Daoy (cell line): ENCODE data around the gene GSTT2. TPM values are rescaled to one million over a fixed set of nuclear protein-coding genes. Genes with fewer than 3 reads are reported as not detected.

Experiments
- DNase-seq: peaks from one replicate; pipeline ENCODE4 v3.0.0-alpha.2; 2015; ENCODE audit warnings: low read depth
- total RNA-seq: library from RNA; depleted of rRNA; stranded (reverse); fragments of >200 nt; shearing (Covaris generic); gene quantifications from 2 replicates; pipeline ENCODE4 v1.2.3, GENCODE V29; 2014; rRNA removed

GSTT2 gene
- total RNA-seq, 1 experiment from 2014 or later = not detected

DNA sequence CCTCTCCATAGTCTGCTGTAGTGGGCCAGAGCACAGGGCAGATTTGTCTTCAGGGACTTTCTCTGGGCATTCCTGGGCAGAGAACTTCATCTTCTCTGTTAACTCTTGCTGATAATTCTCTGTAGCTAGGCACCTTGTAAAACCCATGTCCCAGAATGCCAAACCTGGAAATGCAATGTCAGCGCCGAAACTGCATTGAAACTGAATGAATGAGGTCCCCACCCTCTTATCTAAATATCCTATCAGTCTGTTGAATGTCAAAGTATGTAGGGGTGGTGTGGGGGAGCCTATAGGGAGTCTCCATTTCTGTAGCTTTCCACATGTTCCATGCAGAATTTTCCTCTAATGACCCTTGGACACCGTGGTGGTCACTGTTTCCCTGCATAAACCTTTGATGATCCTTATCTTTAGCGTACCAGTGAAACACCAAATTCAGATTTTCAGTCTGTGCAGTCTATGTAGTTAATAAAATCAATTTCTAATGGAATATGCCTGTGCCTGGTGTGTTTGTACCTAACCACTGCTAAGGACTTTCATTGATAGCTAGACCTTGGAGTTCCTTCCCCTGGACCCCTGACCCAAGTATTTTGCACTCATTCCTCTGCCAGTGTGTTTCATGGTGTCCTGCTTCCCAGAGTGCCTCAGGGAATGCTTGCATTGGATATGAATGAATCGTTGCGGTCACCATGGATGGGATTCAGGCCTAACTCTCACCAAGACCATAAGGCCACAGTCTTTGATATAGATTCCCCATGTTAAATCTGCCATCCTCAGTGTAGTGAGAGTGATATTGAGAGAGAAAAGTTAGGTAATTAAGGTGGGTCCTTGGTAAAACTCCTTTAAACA, 28.7 kb downstream of the GSTT2 start:
- no peak for DNase-seq

DNA sequence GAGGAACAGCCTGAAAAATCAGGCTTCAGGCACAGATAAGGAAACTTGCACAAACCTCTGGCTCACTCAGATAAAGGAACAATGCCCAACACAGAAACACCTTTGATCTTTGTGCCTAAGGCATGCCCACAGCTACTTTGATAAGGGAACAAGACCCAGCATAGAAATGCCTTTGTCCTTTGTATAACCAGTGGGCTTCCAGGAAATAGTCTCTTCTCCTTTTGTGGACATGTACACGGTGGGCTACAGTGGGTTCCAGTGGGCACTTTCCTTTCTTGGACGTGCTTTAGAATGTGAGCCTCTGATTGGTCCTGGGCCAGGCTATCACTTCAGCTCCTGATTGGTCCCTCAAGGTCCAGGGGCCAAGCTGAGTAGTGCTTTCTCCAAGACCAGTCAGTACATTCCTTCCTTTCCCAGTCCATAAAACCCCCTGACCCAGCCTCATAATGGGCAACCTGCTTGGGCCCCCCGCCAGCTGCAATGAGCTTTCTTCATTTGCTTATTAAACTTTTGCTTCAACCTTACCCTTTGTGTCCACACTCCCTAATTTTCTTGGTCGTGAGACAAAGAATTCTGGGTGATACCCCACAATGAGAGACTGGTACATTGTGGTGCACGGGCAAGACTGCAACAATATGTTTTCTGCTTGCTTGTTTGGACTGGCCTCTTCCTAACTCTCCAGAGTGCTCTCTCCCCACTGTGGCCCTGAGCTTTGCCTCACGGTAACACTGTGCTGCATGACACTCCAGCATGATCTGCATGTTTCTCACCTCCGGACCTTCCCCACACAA, 29.5 kb downstream of the GSTT2 start:
- DNase-seq = no peak

DNA sequence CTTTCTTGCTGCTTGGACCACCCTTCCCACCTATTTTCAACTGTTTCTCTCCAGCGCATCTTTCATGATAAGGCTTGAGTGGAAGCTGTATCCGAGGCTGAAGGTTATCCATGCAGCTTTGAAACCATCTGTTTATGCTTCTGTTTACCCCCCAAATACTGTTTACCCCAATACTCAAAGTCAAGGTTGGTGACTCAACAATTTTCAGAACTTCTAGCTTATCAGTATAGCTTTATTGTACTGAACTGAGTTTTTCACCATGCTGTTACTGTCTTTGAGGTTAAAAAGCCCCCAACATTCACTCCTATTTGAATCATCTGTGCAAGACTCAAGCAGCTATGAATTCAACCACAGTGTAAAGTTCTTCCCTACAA, 30.1 kb downstream of the GSTT2 start:
- DNase-seq = no peak

DNA sequence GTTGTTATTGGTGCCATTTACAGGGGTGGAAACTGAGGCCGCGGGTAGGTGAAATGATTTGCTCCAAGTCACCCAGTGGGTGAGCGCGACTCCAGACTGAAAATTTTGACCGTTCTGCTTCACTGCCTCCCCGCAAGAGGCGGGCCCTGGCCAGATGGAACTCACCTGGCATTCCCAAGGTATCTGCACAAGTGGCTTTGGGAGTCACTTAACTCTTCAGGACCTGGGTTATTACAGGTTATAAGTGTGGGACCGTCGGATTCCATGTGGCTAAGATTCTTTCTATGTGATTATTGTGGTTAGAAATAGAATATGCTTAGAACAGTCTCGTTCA, 31.8 kb downstream of the GSTT2 start:
- DNase-seq = no peak

DNA sequence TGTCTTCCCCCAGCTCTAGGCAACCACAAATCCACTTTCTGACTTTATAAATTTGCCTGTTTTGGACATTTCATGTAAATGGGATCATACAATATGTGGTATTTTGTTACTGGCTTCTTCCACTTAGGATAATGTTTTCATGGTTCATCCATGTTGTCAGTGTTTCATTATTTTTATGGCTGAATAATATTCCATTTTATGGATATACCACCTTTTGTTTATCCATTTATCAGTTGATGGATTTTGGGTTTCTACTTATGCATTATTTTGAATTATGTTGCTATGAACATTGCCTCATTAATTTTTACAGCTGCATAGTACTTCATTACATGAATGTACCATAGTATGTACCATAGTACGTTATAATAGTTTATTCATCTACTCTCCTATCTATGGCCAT, 36.2 kb downstream of the GSTT2 start:
- no peak for DNase-seq

DNA sequence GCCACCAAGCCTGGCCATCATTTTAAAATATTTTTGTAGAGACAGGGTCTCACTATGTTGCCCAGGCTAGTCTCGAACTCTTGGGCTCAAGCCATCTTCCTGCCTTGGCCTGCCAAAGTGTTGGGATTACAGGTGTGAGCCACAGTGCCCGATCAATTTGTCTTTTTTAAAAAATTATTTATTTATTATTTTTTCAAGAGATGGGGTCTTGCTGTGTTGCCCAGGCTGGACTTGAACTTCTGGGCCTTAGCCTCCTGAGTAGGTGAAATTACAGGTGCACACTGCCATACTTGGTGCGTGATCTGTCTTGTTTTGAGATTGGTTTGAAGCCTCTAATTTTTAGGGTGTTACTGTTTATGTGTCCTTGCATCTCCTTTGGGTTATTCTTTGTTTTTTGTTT, 41.4 kb downstream of the GSTT2 start:
- no peak for DNase-seq

DNA sequence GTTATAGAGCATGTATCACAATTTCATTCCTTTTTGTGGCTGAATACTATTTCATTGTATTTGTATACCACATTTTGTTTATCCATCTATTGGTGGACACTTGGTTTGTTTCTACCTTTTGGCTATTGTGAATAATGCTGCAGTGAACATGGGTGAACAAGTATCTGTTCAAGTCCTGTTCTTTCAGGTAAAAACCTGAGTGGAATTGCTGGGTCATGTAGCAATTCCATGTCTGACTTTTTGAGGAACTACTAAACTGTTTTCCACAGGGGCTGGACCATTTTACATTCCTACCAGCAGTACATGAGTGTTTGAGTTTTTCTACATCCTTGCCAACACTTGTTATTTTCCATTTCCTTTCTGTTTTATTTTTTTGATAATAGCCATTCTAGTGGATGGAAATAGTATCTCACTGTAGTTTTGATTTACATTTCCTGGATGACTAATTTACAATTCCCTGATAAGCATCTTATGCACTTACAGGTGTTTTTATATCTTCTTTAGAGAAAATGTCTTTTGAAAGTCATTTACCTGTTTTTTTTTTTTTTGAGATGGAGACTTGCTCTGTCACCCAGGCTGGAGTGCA, 43.4 kb downstream of the GSTT2 start:
- DNase-seq = no peak

DNA sequence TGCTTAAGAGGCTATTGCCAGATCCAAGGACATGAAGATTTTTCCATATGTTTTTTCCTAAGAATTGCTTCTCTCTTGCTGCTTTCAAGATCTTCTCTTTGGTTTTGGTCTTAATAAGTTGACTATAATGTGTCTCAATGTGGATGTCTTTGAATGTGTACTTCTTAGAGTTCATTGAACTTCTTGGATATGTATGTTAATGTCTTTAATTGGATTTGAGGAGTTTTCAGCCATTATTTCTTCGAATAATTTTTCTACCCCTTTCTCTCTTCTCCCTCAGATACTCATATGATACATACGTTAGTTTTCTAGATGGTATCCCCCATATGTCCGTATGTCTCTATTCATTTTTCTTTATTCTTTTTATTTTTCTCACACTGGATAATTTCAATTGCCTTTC, 44.4 kb downstream of the GSTT2 start:
- DNase-seq = no peak

DNA sequence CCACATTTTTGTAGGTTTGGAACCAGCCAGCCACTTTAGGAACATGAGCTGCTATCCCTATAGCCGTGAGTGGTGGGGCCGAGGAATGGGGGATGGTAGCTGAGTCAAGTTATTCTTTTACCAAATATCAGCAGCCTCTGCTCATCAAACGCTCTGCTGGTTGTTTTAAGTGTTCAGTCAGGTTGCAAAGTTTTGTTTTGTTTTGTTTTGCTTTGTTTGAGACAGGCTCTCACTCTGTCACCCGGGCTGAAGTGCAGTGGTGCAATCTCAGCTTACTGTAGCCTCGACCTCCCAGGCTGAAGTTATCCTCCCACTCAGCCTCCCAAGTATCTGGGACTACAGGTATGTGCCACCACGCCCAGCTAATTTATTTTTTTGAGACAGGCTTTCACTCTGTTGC, 45.5 kb downstream of the GSTT2 start:
- no peak for DNase-seq

DNA sequence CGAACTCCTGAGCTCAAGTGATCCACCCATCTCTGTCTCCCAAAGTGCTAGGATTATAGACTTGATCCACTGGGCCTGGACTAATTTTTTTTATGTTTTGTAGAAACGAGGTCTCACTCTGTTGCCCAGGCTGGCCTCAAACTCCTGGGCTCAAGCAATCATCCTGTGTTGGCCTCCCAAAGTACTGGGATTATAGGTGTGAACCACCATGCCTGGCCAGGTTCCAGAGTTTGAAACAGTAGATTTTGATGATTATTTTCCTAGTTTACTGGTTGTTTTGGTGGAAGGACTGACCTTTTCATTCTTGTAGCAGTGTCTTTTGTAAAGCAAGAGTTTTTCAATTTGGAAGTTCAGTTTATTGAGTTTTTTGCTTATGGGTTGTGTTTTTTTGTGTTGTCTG, 46.1 kb downstream of the GSTT2 start:
- DNase-seq = no peak

DNA sequence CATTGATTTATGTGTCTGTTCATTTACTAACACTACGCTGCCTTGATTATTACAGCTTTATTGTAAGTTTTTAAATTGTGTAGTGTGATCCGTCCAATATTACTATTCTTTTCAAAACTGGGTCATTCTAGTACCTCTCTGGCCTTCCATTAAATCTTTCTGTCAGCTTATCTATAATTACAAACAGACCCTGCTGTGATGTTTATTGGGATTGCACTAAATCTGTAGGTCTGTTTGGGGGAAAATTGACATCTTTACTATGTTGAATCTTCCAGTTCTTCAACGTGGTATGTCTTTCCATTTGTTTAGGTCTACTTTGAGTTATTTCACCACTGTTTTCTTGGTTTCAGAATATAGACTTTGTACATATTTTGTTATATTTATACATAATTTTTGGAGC, 46.8 kb downstream of the GSTT2 start:
- no peak for DNase-seq

DNA sequence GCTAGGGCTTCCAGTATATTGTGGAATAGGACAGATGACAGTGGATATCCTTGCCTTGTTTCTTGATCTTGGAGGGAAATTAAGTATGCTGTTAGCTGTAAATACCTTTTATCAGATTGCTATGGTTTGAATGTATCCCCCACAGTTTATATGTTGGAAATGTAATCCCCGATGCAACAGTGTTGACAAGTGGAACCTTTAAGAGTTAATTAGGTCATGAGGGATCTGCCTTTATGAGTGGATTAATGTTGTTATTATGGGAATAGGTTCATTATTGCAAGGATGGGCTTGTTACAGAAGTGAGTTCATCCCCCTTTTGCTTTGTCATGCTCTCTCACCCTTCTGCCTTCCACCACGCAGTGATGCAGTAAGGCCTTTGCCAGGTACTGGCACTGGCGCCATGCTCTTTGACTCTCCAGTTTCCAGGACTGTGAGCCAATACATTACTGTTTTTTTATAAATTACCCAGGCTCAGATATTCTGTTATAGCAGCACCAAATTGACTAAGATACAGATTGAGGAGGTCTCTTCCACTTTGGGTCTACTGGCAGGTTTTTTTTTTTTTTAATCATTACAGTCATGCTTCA, 47.5 kb downstream of the GSTT2 start:
- DNase-seq = no peak

DNA sequence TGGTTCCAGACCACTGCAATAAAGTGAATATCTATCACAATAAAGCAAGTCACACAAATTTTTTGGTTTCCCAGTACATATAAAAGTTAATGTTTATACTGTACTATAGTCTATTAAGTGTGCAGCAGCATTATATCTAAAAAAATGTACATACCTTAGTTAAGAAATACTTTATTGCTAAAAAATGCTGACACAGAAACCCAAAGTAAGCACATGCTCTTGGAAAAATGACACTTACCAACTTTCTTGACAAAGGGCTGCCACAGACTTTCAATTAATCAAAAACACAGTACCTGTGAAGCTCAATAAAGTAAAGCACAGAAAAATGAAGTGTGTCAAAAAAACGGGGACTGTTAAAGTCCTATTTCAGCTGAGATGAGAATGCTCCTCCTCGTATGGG, 48.1 kb downstream of the GSTT2 start:
- DNase-seq = no peak

DNA sequence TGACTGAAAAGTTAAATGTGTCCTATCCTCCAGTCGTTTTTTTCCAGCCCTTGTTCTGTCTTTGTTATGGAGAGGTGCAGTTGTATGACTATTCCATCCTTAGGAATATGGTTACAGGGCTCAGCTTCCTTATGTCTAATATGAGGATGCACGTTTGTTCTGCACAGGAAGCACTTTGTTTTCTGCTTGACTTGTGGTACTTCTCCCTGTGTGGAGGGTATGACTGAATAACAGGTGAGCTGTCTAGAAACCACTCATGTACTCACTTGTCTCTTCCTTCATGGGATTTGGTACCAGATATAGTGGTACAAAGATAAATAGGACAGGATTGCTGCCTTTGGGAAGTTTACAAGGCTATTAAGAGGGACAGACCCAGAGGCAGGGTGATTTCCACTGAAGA, 48.6 kb downstream of the GSTT2 start:
- no peak for DNase-seq

DNA sequence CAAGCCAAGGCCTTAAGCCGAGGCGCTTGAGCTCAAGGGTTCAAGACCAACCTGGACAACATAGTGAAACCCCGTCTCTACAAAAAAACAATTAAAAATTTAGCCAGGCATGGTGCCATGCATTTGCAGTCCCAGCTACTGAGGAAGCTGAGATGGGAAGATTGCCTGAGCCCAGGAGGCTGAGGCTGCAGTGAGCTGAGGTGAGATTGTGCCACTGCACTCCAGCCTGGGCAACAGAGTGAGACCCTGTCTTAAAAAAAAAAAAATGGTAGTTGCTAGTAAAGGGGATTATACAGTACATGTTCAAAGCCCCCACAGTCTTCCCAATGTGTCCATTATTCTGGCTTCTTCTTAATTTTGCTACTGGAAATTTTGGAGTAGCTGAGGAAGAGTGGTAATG, 49.4 kb downstream of the GSTT2 start:
- DNase-seq = no peak

DNA sequence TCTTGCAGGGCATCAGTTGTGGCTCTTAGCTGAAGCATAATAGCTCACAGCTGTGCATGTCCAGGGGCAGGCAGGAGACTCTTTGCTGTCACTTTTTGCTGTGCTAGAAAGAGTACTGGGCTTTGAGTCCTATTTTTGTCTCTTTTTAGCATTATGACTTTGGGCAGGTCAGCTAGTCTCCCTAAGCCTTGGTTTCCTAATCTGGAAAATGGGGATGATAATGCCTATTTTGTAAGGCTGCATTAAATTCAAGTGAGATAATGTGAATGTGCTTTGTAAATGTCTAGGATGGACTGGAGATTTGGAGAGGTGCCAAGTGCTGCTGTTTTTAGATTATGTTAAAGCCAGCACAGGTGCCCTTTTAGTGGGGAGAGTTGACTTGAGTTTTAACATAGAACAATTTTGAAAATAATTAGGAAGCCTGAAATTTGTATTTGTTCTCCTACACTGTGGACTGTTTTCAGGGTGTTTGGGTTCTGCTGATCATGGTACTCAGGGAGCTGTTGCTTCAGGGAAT, 50.3 kb downstream of the GSTT2 start:
- no peak for DNase-seq

Other genes with a start within 250 kb of the GSTT2 start
- gene ZNF70, start 229.0 kb upstream of the GSTT2 start, total RNA-seq = 2.1 and 3.1 TPM in 2 replicates
- gene VPREB3, start 225.7 kb upstream of the GSTT2 start, total RNA-seq = not detected in 2 replicates
- gene C22orf15, start 217.1 kb upstream of the GSTT2 start, total RNA-seq = not detected in 2 replicates
- 3.5 and 31.6 TPM in 2 replicates for gene CHCHD10, start 212.2 kb upstream of the GSTT2 start, total RNA-seq
- gene MMP11, start 207.3 kb upstream of the GSTT2 start, total RNA-seq = 0.34 and 4.2 TPM in 2 replicates
- 125 and 144 TPM in 2 replicates for gene SMARCB1, start 193.2 kb upstream of the GSTT2 start, total RNA-seq
- 0.24 and 0.57 TPM in 2 replicates for gene DERL3, start 141.1 kb upstream of the GSTT2 start, total RNA-seq
- gene SLC2A11, start 122.3 kb upstream of the GSTT2 start, total RNA-seq = 6.0 and 7.4 TPM in 2 replicates
- 224 and 296 TPM in 2 replicates for gene MIF, start 85.8 kb upstream of the GSTT2 start, total RNA-seq
- 0.68 and 0.91 TPM in 2 replicates for gene GSTT2B, start 18.9 kb upstream of the GSTT2 start, total RNA-seq
- gene DDTL, start 13.2 kb upstream of the GSTT2 start, total RNA-seq = 0.11 and 1.1 TPM in 2 replicates
- gene DDT, start 5.7 kb upstream of the GSTT2 start, total RNA-seq = 113 and 133 TPM in 2 replicates
- gene GSTT4, start 25.3 kb downstream of the GSTT2 start, total RNA-seq = not detected in 2 replicates
- gene CABIN1, start 31.2 kb downstream of the GSTT2 start, total RNA-seq = 21.2 and 28.2 TPM in 2 replicates
- 0.29 TPM in 1 of 2 replicates, not detected in the other for gene SUSD2, start 201.4 kb downstream of the GSTT2 start, total RNA-seq